Stimulated activated CD8-positive, alpha-beta memory T cell treated with anti-CD3 and anti-CD28 coated beads, Interleukin-2, amount 100 ng/mL, for 48 hours (primary cell): ENCODE results near the gene LRMDA.
"Not testable (repeated sequence)": the region's sequence is repeated elsewhere in the genome, so short reads cannot be mapped to it uniquely, and the experiment has no call there.

Experiments
- DNase-seq, 2 donors: peaks; one replicate each; pipeline ENCODE4 v3.0.0-alpha.2; 2020; ENCODE audit warnings: low read depth in 2 of 2

The LRMDA gene

DNA sequence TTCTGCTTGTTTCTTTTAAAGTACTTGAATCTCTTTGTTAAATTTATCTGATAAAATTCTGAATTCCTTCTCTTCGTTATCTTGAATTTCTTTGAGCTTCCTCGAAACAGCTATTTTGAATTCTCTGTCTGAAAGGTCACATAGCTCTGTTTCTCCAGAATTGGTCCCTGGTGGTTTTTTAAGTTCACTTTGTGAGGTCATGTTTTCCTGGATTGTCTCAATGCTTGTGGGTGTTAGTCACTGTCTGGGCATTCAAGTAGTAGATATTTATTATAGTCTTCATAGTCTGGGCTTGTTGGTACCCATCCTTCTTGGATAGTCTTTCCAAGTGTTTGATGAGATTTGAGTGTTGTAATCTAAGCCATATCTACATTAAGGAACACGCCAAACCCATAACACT is 1060.6 kb downstream of the LRMDA start:
- no peak for DNase-seq

GRCh38 chr10:76492678-76493472 is 1061.5 kb downstream of the LRMDA start:
- no peak for DNase-seq

DNA sequence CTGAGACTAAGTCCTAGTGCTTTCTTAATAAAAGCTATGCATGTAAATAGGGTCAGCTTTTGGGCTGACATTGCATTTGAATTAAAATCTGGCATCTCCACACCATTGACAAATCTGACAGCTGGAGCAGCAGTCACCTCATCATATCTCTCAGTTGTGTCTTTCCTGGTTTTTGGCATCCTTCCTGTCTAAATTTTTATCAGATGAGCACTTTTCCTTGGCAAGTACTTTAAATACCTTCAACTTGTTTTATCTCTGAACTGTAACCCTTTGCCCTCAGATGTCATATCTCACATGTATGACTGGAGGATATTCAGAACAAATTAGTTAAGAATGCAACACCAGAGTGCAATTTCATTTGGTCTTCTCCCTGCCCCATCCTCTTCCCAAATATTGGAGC is 1066.2 kb downstream of the LRMDA start:
- DNase-seq, result no peak

DNA sequence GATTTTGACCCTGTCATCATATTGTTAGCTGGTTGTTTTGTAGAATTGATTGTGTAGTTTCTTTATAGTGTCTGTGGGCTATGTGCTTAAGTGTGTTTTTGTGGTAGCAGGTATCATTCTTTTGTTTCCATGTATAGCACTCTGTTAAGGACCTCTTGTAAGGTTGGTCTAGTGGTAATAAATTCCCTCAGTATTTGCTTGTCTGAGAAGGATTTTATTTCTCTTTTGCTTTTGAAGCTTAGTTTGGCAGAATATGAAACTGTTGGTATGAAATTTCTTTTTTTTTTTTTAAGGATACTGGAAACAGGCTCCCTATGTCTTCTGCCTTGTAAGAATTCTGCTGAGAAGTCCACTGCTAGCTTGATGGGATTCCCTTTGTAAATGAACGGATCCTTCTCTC is 1073.4 kb downstream of the LRMDA start:
- DNase-seq, result no peak

- DNase-seq, result no peak
These were observed 1078.0 kb downstream of the LRMDA start for GRCh38 chr10:76509446-76509845.

GRCh38 chr10:76514321-76514720 is 1082.9 kb downstream of the LRMDA start:
- DNase-seq, result no peak

GRCh38 chr10:76514869-76515268 is 1083.4 kb downstream of the LRMDA start:
- DNase-seq, result no peak

DNA sequence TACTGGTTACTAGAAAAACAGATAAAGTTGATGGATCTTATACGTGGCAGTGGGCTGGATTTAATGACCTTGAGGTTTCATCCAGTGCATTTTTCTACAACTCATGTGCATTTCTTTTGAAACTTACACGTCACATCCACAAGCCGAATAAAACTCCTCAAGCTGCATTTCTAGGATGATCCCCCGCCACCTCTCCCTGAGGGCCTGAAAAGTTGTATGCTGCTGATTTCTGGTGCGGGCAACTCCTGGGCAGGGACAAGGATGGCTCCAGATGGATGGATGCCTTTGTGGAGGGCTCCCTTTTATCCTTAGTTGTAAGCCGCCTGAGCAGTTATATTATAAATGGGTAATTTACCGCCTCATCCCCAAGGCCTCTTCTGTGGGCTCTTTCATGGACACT is 1091.1 kb downstream of the LRMDA start:
- no peak for DNase-seq

DNA sequence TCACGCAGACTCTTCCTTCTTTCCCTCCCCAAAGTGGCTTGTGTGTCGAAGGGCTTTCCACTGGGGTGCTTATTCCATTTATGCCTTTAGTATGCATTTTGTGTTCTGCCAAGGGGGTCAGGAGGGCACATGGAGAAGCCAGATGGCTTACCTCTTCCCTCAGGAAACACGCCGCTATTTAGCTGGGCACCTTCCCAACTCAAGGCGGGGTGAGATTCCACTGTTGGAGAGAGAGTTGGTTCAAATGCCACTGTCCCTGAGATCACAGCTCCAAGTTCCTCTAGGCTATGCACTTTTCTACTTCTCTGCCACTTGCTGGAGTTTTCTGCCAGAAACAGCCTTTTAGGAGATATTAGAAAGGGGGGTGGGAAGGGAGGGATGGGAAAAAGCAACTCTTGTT is 1091.8 kb downstream of the LRMDA start:
- no peak for DNase-seq

DNA sequence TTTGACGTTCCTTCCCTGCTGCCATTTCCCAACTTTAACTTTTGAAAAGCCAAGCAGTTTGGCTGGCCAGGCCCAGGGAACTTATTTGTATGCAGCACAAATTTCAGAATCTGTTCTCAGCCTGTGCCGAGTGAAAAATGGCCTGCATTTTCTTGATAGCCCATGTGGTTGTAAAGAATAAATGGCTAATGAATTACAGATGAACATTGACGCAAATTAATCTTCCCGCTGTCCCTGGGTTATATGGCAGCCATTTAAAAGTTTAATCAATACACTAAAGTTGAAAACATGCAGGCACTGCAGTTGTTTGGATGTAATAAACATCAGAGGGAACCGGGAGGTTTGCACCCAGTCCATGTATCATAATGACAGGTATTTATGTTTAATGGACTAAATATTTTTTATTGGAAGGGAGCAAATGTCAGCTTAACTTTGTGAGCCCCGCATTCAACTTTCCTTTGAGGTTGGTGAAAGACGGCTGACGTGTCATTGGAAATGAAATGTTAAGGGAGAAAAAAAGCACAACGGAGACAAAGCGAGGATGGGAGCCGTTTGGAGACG is 1092.4 kb downstream of the LRMDA start:
- no peak for DNase-seq

DNA sequence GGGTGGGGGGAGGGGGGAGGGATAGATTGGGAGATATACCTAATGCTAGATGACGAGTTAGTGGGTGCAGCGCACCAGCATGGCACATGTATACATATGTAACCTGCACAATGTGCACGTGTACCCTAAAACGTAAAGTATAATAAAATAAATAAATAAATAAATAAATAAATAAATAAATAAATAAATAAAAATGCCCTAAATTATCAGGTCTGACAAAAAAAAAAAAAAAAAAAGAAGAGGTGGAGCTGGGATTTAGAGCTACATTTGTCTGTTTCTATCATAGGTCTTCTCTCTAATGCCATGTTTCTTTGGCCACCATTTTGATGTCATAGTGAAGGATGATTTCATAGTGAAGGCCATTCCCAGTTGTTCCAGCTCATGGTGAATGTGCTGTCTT is 1095.4 kb downstream of the LRMDA start:
- DNase-seq, result not testable (repeated sequence)

- DNase-seq, result no peak
These were observed 1108.9 kb downstream of the LRMDA start for GRCh38 chr10:76540331-76540730.

GRCh38 chr10:76540786-76541185 is 1109.4 kb downstream of the LRMDA start:
- no peak for DNase-seq

GRCh38 chr10:76541852-76542251 is 1110.4 kb downstream of the LRMDA start:
- no peak for DNase-seq

- no peak for DNase-seq
These were observed 1111.0 kb downstream of the LRMDA start for GRCh38 chr10:76542307-76542930.

GRCh38 chr10:76543655-76544054 is 1112.2 kb downstream of the LRMDA start:
- no peak for DNase-seq

- DNase-seq, result no peak
These were observed 1113.4 kb downstream of the LRMDA start for GRCh38 chr10:76544789-76545188.

- DNase-seq, result no peak
These were observed 1115.0 kb downstream of the LRMDA start for GRCh38 chr10:76546411-76546810.

GRCh38 chr10:76547352-76547972 is 1116.0 kb downstream of the LRMDA start:
- peak; percentile 26 to 47 for DNase-seq

DNA sequence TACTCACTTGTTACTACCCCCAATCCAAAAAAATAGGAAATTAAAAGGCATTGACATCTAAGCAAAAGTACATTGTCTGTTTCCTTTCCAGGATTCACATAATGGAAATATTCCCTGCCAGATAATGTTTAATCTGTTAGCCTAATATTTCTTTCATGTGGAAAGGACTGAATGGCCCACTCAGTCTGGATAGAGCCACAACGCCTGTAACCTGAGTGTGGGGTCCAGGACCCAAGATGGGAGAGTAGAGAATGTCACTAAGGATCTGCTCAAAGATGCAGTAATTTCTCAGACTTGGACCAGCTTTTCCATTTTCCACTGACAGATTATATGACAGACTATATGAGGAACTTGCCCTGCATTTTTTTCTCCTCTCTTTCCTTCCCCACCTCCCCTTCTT is 1117.3 kb downstream of the LRMDA start:
- no peak for DNase-seq

GRCh38 chr10:76549171-76549570 is 1117.7 kb downstream of the LRMDA start:
- no peak for DNase-seq

- no peak for DNase-seq
These were observed 1119.4 kb downstream of the LRMDA start for GRCh38 chr10:76550806-76551205.
